H1 (cell line): ENCODE measurements around the gene CEP41. TPM values are rescaled to one million over a fixed set of nuclear protein-coding genes. Genes with fewer than 3 reads are reported as not detected.

Experiments
- CTCF ChIA-PET: fragments of 300-600 bp; sonication (Branson Sonifier 250); formaldehyde crosslinking; loops from one replicate; lab custom pipeline; 2021; ENCODE audit not compliant: partially characterized antibody; lab: Charles Lee
- POLR2A ChIA-PET: fragments of 300-600 bp; sonication (Branson Sonifier 250); formaldehyde crosslinking; loops from one replicate; lab custom pipeline; 2021; ENCODE audit warnings: inconsistent platforms; ENCODE audit not compliant: partially characterized antibody; lab: Charles Lee
- DNase-seq, 2 experiments: peaks; one replicate each; pipeline versions ENCODE4 v3.0.0 to v3.0.0-alpha.2; 2010 to 2022; ENCODE audit warnings: low spot score in 2 of 2, low read depth in 1 of 2, mixed read lengths in 1 of 2
- FAIRE-seq: peaks from 2 replicates; lab custom pipeline; 2011; peaks lifted over from hg19 to GRCh38; lab: Jason Lieb, UNC
- H2AFZ ChIP-seq: 2 replicates; pipeline ENCODE4 v1.8.1; 2012; ENCODE audit warnings: low read length, inconsistent platforms
- H2AK5ac ChIP-seq: 2 replicates; pipeline ENCODE4 v1.6.1; 2013; ENCODE audit warnings: low read depth, low read length
- H2BK120ac ChIP-seq: replicated peaks from 2 replicates; pipeline ENCODE3; 2013; ENCODE audit warnings: low read depth, low read length, inconsistent platforms
- H2BK12ac ChIP-seq: 2 replicates; pipeline ENCODE4 v1.6.1; 2013; ENCODE audit warnings: low read depth, low read length
- H2BK15ac ChIP-seq: 2 replicates; pipeline ENCODE4 v1.6.1; 2013; ENCODE audit warnings: low read length
- H2BK20ac ChIP-seq: 2 replicates; pipeline ENCODE4 v1.6.1; 2013; ENCODE audit warnings: low read length
- H2BK5ac ChIP-seq: 2 replicates; pipeline ENCODE4 v1.6.1; 2013; ENCODE audit warnings: low read depth, low read length
- H3K14ac ChIP-seq: 2 replicates; pipeline ENCODE4 v1.6.1; 2013; ENCODE audit warnings: inconsistent platforms; ENCODE audit not compliant: insufficient read length
- H3K18ac ChIP-seq: 2 replicates; pipeline ENCODE4 v1.6.1; 2013; ENCODE audit warnings: low read length; ENCODE audit errors: extremely low read depth
- H3K23ac ChIP-seq: 2 replicates; pipeline ENCODE4 v1.6.1; 2013; ENCODE audit warnings: inconsistent platforms; ENCODE audit not compliant: insufficient read length
- H3K23me2 ChIP-seq: 2 replicates; pipeline ENCODE4 v1.6.1; 2013; ENCODE audit warnings: low read depth, low read length
- H3K27ac ChIP-seq: 2 replicates; pipeline ENCODE4 v1.6.1; 2011; ENCODE audit warnings: low read depth, low read length, inconsistent platforms
- H3K27me3 ChIP-seq, 4 experiments: replicated peaks in 1 of 4; 1 replicate in 1 of 4; 2 replicates in 3 of 4; pipeline versions ENCODE4 v1.6.1 to v1.8.1; 2011 to 2013; ENCODE audit warnings: low read length in 3 of 4, mild to moderate bottlenecking in 3 of 4, inconsistent platforms in 2 of 4, mixed read lengths in 2 of 4, moderate library complexity in 1 of 4; ENCODE audit not compliant: control insufficient read depth in 3 of 4, insufficient read depth in 3 of 4; ENCODE audit errors: extremely low read depth in 1 of 4
- H3K36me3 ChIP-seq, 4 experiments: 2 replicates each; pipeline versions ENCODE4 v1.6.1 to v1.8.1; 2011 to 2013; ENCODE audit warnings: mild to moderate bottlenecking in 4 of 4, low read length in 3 of 4, moderate library complexity in 2 of 4, control low read depth in 1 of 4, inconsistent platforms in 1 of 4; ENCODE audit not compliant: insufficient read depth in 4 of 4, control insufficient read depth in 2 of 4
- H3K4ac ChIP-seq: replicated peaks from 2 replicates; pipeline ENCODE3; 2013; ENCODE audit warnings: low read length, low read depth, mixed read lengths, inconsistent platforms; ENCODE audit not compliant: insufficient read length
- H3K4me1 ChIP-seq, 4 experiments: replicated peaks in 1 of 4; 1 replicate in 1 of 4; 2 replicates in 3 of 4; pipeline versions ENCODE4 v1.6.1 to v1.8.1; 2011 to 2013; ENCODE audit warnings: low read length in 3 of 4, inconsistent platforms in 2 of 4, mixed read lengths in 1 of 4; ENCODE audit not compliant: insufficient read depth in 4 of 4, control insufficient read depth in 3 of 4
- H3K4me2 ChIP-seq, 2 experiments: 2 replicates each; pipeline versions ENCODE4 v1.6.1 to v1.8.1; 2011 to 2013; ENCODE audit warnings: low read depth in 2 of 2, low read length in 2 of 2, control low read depth in 1 of 2, inconsistent platforms in 1 of 2, mild to moderate bottlenecking in 1 of 2; ENCODE audit not compliant: insufficient read depth in 1 of 2
- H3K4me3 ChIP-seq, 4 experiments: fragments of 200-600, 300-600 bp in 1 of 4; sonication (generic), shearing (Covaris generic), sonication (Bioruptor Twin) in 1 of 4; 2 replicates each; pipeline versions ENCODE4 v1.5.1 to v1.8.1; 2011 to 2016; ENCODE audit warnings: low read length in 4 of 4, low read depth in 3 of 4, control low read depth in 2 of 4, inconsistent platforms in 2 of 4, mild to moderate bottlenecking in 2 of 4, mixed read lengths in 1 of 4, moderate library complexity in 1 of 4; ENCODE audit not compliant: insufficient read depth in 2 of 4; ENCODE audit errors: extremely low read depth in 1 of 4
- H3K56ac ChIP-seq: replicated peaks from 2 replicates; pipeline ENCODE3; 2013; ENCODE audit warnings: low read depth, mild to moderate bottlenecking, mixed read lengths, low read length, inconsistent platforms; ENCODE audit not compliant: insufficient read length
- H3K79me1 ChIP-seq: 2 replicates; pipeline ENCODE4 v1.6.1; 2013; ENCODE audit warnings: low read depth, low read length, control low read depth
- H3K79me2 ChIP-seq, 2 experiments: 2 replicates each; pipeline versions ENCODE4 v1.6.1 to v1.8.1; 2012 to 2013; ENCODE audit warnings: low read length in 2 of 2, mild to moderate bottlenecking in 2 of 2, inconsistent platforms in 1 of 2; ENCODE audit not compliant: insufficient read depth in 2 of 2, control insufficient read depth in 1 of 2
- H3K9ac ChIP-seq, 4 experiments: replicated peaks in 1 of 4; 1 replicate in 1 of 4; 2 replicates in 3 of 4; pipeline versions ENCODE4 v1.6.1 to v1.8.1; 2011 to 2013; ENCODE audit warnings: low read depth in 3 of 4, low read length in 3 of 4, control low read depth in 2 of 4, mild to moderate bottlenecking in 2 of 4, moderate library complexity in 2 of 4, inconsistent platforms in 1 of 4; ENCODE audit errors: extremely low read depth in 1 of 4
- H3K9me3 ChIP-seq, 2 experiments: 2 replicates each; pipeline versions ENCODE4 v1.6.1 to v1.8.1; 2012 to 2013; ENCODE audit warnings: mild to moderate bottlenecking in 2 of 2, moderate library complexity in 2 of 2, control low read depth in 1 of 2, inconsistent platforms in 1 of 2, low read depth in 1 of 2, low read length in 1 of 2, mixed read lengths in 1 of 2; ENCODE audit not compliant: insufficient read depth in 2 of 2
- H4K20me1 ChIP-seq, 2 experiments: replicated peaks in 1 of 2; 2 replicates each; pipeline versions ENCODE3 to v1.8.1; 2011 to 2013; ENCODE audit warnings: inconsistent platforms in 2 of 2, low read length in 2 of 2, mild to moderate bottlenecking in 1 of 2; ENCODE audit not compliant: insufficient read depth in 2 of 2, control insufficient read depth in 1 of 2
- H4K5ac ChIP-seq: 2 replicates; pipeline ENCODE4 v1.6.1; 2013; ENCODE audit warnings: low read length, low read depth, mixed read lengths, inconsistent platforms; ENCODE audit not compliant: insufficient read length
- H4K8ac ChIP-seq: 2 replicates; pipeline ENCODE4 v1.8.0; 2013; ENCODE audit warnings: mild to moderate bottlenecking, moderate library complexity, low read length, inconsistent platforms; ENCODE audit not compliant: insufficient read depth; ENCODE audit errors: extremely low read depth
- H4K91ac ChIP-seq: replicated peaks from 2 replicates; pipeline ENCODE3; 2013; ENCODE audit warnings: low read length, mixed read lengths, inconsistent platforms; ENCODE audit not compliant: insufficient read length
- CREB1 ChIP-seq: IDR thresholded peaks from 2 replicates; pipeline ENCODE4 v1.6.1; 2012; ENCODE audit warnings: inconsistent platforms
- EGR1 ChIP-seq: IDR thresholded peaks from 2 replicates; pipeline ENCODE4 v1.6.1; 2011; ENCODE audit warnings: low read depth, low read length, borderline replicate concordance
- EZH2 ChIP-seq: fragments of 200-600 bp; sonication (generic); IDR thresholded peaks from 2 replicates; pipeline ENCODE4 v1.7.1; 2012; ENCODE audit warnings: low read depth, mild to moderate bottlenecking, moderate library complexity, low read length, inconsistent platforms; ENCODE audit not compliant: severe bottlenecking
- FOSL1 ChIP-seq: IDR thresholded peaks from 2 replicates; pipeline ENCODE4 v1.6.1; 2011; ENCODE audit warnings: mild to moderate bottlenecking, low read depth, low read length, moderate library complexity; ENCODE audit not compliant: insufficient read depth
- GABPA ChIP-seq: IDR thresholded peaks from 2 replicates; pipeline ENCODE4 v1.6.1; 2011; ENCODE audit warnings: mild to moderate bottlenecking, low read length, moderate library complexity, borderline replicate concordance; ENCODE audit not compliant: insufficient read depth
- HDAC2 ChIP-seq, 2 experiments: fragments of 300-600 bp in 1 of 2; sonication (generic) in 1 of 2; IDR thresholded peaks; 2 replicates each; pipeline ENCODE4 v1.6.1; 2011 to 2012; ENCODE audit warnings: low read depth in 2 of 2, low read length in 2 of 2, mild to moderate bottlenecking in 2 of 2, moderate library complexity in 2 of 2, borderline replicate concordance in 1 of 2, inconsistent platforms in 1 of 2
- HDAC6 ChIP-seq: IDR thresholded peaks from one replicate; pipeline ENCODE4 v1.7.1; 2012; ENCODE audit warnings: low read depth, mild to moderate bottlenecking, inconsistent platforms, low read length, moderate library complexity
- PHF8 ChIP-seq: fragments of 200-600 bp; sonication (generic); conservative IDR thresholded peaks from 2 replicates; pipeline ENCODE4 v1.7.1; 2012; ENCODE audit warnings: low read depth, mild to moderate bottlenecking, inconsistent platforms, low read length, moderate library complexity
- POU5F1 ChIP-seq: IDR thresholded peaks from 2 replicates; pipeline ENCODE4 v1.6.1; 2011; ENCODE audit warnings: low read depth, mild to moderate bottlenecking, low read length, moderate library complexity
- SP2 ChIP-seq: IDR thresholded peaks from 2 replicates; pipeline ENCODE4 v1.6.1; 2012; ENCODE audit warnings: mild to moderate bottlenecking, low read length, inconsistent platforms
- TAF1 ChIP-seq: IDR thresholded peaks from 2 replicates; pipeline ENCODE4 v1.6.1; 2011; ENCODE audit warnings: mild to moderate bottlenecking, low read depth, low read length
- ZNF274 ChIP-seq: IDR thresholded peaks from 2 replicates; pipeline ENCODE4 v1.7.0; 2012; ENCODE audit warnings: low read length, borderline replicate concordance; ENCODE audit errors: extremely low read depth
- WGBS, 2 experiments: shearing (Covaris generic) in 1 of 2; methylation state at CpG; one replicate each; pipeline versions ENCODE4 v1.1.6 to v1.1.7; 2013 to 2015; ENCODE audit warnings: low lambda C conversion rate in 2 of 2, mixed read lengths in 2 of 2, inconsistent platforms in 1 of 2, low coverage in 1 of 2, missing lambda C conversion rate in 1 of 2; ENCODE audit not compliant: insufficient replicate concordance in 2 of 2, insufficient coverage in 1 of 2, insufficient read length in 1 of 2; ENCODE audit errors: extremely low coverage in 1 of 2, missing lambda C conversion rate in 1 of 2; 5-methylcytosine and 5-hydroxymethylcytosine counted together
- polyA plus RNA-seq, 7 experiments: library from polyadenylated mRNA; depleted of rRNA in 3 of 7; stranded (reverse) in 5 of 7; unstranded in 2 of 7; fragments of >200 nt in 5 of 7; fragments of 200-250 nt in 2 of 7; gene quantifications; 1 replicate in 5 of 7; 2 replicates in 1 of 7; 4 replicates in 1 of 7; pipeline versions ENCODE4 v1.2.1 to v1.2.3, GENCODE V29; 2011 to 2013; ENCODE audit warnings: missing spikeins in 2 of 7, mixed read lengths in 2 of 7
- total RNA-seq: library from RNA; stranded (reverse); fragmentation: NEBNext Ultra II Directional; extraction: Animal tissue kit (Norgen Biotek cat#: 25700); gene quantifications from 2 replicates; pipeline ENCODE4 v1.2.1, GENCODE V29; 2021

Gene CEP41
- total and polyA plus RNA-seq, 2 of the 8 experiments (the other 6 are each of a cell fraction or from before 2014, with no cell fraction given): 9.3 to 12.8 TPM

- peaks cover 0 to 14% (median 6%) of the 10 kb centered on the region in 4 experiments; a peak in 6 of 7 replicates for H3K4me1 ChIP-seq
Observed at GRCh38 chr7:130369110-130369711, 71.6 kb downstream of the CEP41 start.

More at GRCh38 chr7:130369110-130369711, 71.6 kb downstream of the CEP41 start:
- DNase-seq: no peak
- H2AK5ac ChIP-seq: no peak overlapping the region
- no peak overlapping the region for H3K18ac ChIP-seq
- H3K27ac ChIP-seq: no peak overlapping the region
- no peak overlapping the region for H3K4me2 ChIP-seq
- no peak overlapping the region for H4K91ac ChIP-seq
- POLR2A ChIA-PET: no interaction called here
- 0 out of 2 replicates have a peak overlapping the region, but pooled peaks have one; percentile 72 for H2BK20ac ChIP-seq
- no peak for TF ChIP-seq HDAC6
- no peak for TF ChIP-seq FOSL1
- no peak for TF ChIP-seq HDAC2 (IDR thresholded peaks at IDR 0.05; ENCODE audit: borderline replicate concordance in 1 of 2, low read depth in 2 of 2, low read length in 2 of 2)
- no peak for TF ChIP-seq GABPA
- TF ChIP-seq CREB1: no peak
- no peak for TF ChIP-seq EZH2
- no peak for TF ChIP-seq SP2
- no peak for TF ChIP-seq POU5F1
- TF ChIP-seq TAF1: no peak
- no peak for TF ChIP-seq PHF8
- no peak for TF ChIP-seq ZNF274
- TF ChIP-seq EGR1: no peak
- TF ChIP-seq, all 59 proteins: peak for 0
- H3K4me3 ChIP-seq: no peak overlapping the region
- no peak overlapping the region for H3K56ac ChIP-seq
- peak overlapping the region; percentile 86; the same call in 1 of the 2 replicates for H2BK12ac ChIP-seq
- WGBS, 2 experiments: 84% methylated on average over 10 of the region's 10 CpGs; no CpG with 5 or more reads in 1 of the 2 experiments
- no peaks in the 10 kb centered on the region for H3K23me2 ChIP-seq
- no peak overlapping the region for H3K23ac ChIP-seq
- no peaks in the 10 kb centered on the region for H3K79me2 ChIP-seq
- no peak overlapping the region for H3K14ac ChIP-seq
- no peaks in the 10 kb centered on the region for H3K79me1 ChIP-seq
- no peak overlapping the region for H3K9ac ChIP-seq
- H2BK120ac ChIP-seq: no peak overlapping the region
- H3K9me3 ChIP-seq: no peaks in the 10 kb centered on the region
- no peak overlapping the region for H4K8ac ChIP-seq
- H3K36me3 ChIP-seq: no peaks in the 10 kb centered on the region
- CTCF ChIA-PET: interaction anchor here (11.6 kb wide), 1 partner anchor 10 kb away, joined by 59 read pairs; the partner anchor contains the start of gene CPA1
- no peaks in the 10 kb centered on the region for H4K20me1 ChIP-seq
- 0 out of 2 replicates have a peak overlapping the region, but pooled peaks have one; percentile 28 for H2AFZ ChIP-seq
- FAIRE-seq: no peak
- H2BK5ac ChIP-seq: no peak overlapping the region
- no peaks in the 10 kb centered on the region; a peak in 1 of 7 replicates for H3K27me3 ChIP-seq
- H4K5ac ChIP-seq: no peak overlapping the region
- no peak overlapping the region for H3K4ac ChIP-seq
- peak overlapping the region; percentile 65; the same call in 1 of the 2 replicates for H2BK15ac ChIP-seq
